SK-MEL-5 (cell line): Measurements from ENCODE around the gene TRPM2. TPM values are rescaled to one million over a fixed set of nuclear protein-coding genes. Genes with fewer than 3 reads are reported as not detected.

Experiments
- DNase-seq: peaks from one replicate; pipeline ENCODE4 v3.0.0-alpha.2; 2016; ENCODE audit warnings: low read depth, low spot score
- in situ Hi-C: cut with HindIII; loops from 2 replicates; pipeline ENCODE4 v1.10.0; 2016; ENCODE audit warnings: low sequenced_read_pairs, high pct_unique_total_duplicates, low pct_unique_long_range_greater_than_20kb
- total RNA-seq: library from RNA; depleted of rRNA; stranded (reverse); fragments of >200 nt; shearing (Covaris generic); gene quantifications from 2 replicates; pipeline ENCODE4 v1.2.3, GENCODE V29; 2014

TRPM2 gene
- total RNA-seq, 1 experiment from 2014 or later: 0.21 TPM

GRCh38 chr21:44440241-44441040 is 87.0 kb downstream of the TRPM2 start:
- in situ Hi-C loops: no loop called here
- DNase-seq: no peak

GRCh38 chr21:44441041-44441400 is 87.6 kb downstream of the TRPM2 start:
- in situ Hi-C loops: no loop called here
- DNase-seq: no peak

- in situ Hi-C loops: no loop called here
- DNase-seq: no peak
These were observed 88.3 kb downstream of the TRPM2 start for GRCh38 chr21:44441581-44442265.

- no peak for DNase-seq
- in situ Hi-C loops: no loop called here
These were observed 89.1 kb downstream of the TRPM2 start for GRCh38 chr21:44442266-44443125.

- DNase-seq: no peak
- in situ Hi-C loops: no loop called here
These were observed 90.0 kb downstream of the TRPM2 start for GRCh38 chr21:44443291-44443890.

GRCh38 chr21:44443891-44444285 is 90.5 kb downstream of the TRPM2 start:
- in situ Hi-C loops: no loop called here

GRCh38 chr21:44444286-44444931 is 91.0 kb downstream of the TRPM2 start:
- peak; percentile 45 for DNase-seq
- in situ Hi-C loops: no loop called here

More at GRCh38 chr21:44443891-44444285, 90.5 kb downstream of the TRPM2 start:
- no peak for DNase-seq

GRCh38 chr21:44445145-44445812 is 91.9 kb downstream of the TRPM2 start:
- in situ Hi-C loops: no loop called here

GRCh38 chr21:44448651-44449131 is 95.3 kb downstream of the TRPM2 start:
- in situ Hi-C loops: no loop called here
- DNase-seq: no peak

More at GRCh38 chr21:44445145-44445812, 91.9 kb downstream of the TRPM2 start:
- no peak for DNase-seq

- in situ Hi-C loops: no loop called here
These were observed 96.3 kb downstream of the TRPM2 start for GRCh38 chr21:44449473-44450363.

GRCh38 chr21:44450402-44450801 is 97.0 kb downstream of the TRPM2 start:
- DNase-seq: no peak
- in situ Hi-C loops: no loop called here

More at GRCh38 chr21:44449473-44450363, 96.3 kb downstream of the TRPM2 start:
- DNase-seq: no peak

GRCh38 chr21:44450999-44451398 is 97.6 kb downstream of the TRPM2 start:
- DNase-seq: no peak
- in situ Hi-C loops: no loop called here

GRCh38 chr21:44453120-44453519 is 99.7 kb downstream of the TRPM2 start:
- no peak for DNase-seq
- in situ Hi-C loops: no loop called here

- in situ Hi-C loops: no loop called here
- no peak for DNase-seq
These were observed 100.6 kb downstream of the TRPM2 start for GRCh38 chr21:44454058-44454457.

GRCh38 chr21:44454747-44455523 is 101.5 kb downstream of the TRPM2 start, which contains the start of gene LRRC3:
Gene LRRC3 (plus strand): TSS chr21:44455510. CDS start chr21:44456645, 1,135 bp downstream.
- in situ Hi-C loops: no loop called here
- peak; percentile 89 for DNase-seq
